HepG2 (cell line): ENCODE results near the gene TBC1D19. TPM values are rescaled to one million over a fixed set of nuclear protein-coding genes. Genes with fewer than 3 reads are reported as not detected.

Experiments
- FOSL2 ChIP-seq: sonication (generic); formaldehyde crosslinking; IDR thresholded peaks from 2 replicates; pipeline ENCODE4 v1.4.0; 2020; ENCODE audit warnings: missing genetic modification reagents
- GPN1 ChIP-seq: sonication (generic); formaldehyde crosslinking; IDR thresholded peaks from 2 replicates; pipeline ENCODE4 v1.5.1; 2020; ENCODE audit warnings: missing genetic modification reagents, borderline replicate concordance
- HMG20A ChIP-seq: IDR thresholded peaks from 2 replicates; pipeline ENCODE4 v1.6.1; 2016; ENCODE audit warnings: borderline replicate concordance
- HOXA7 ChIP-seq: sonication (generic); formaldehyde crosslinking; IDR thresholded peaks from 2 replicates; pipeline ENCODE4 v1.8.1; 2022; ENCODE audit warnings: mild to moderate bottlenecking, missing genetic modification reagents, moderate library complexity
- KLF16 ChIP-seq, 2 experiments: sonication (generic) in 1 of 2; formaldehyde crosslinking in 1 of 2; IDR thresholded peaks; 2 replicates each; pipeline versions ENCODE4 v1.6.1 to v1.8.0; 2016 to 2023; ENCODE audit warnings: missing genetic modification reagents in 2 of 2, missing compliant biosample characterization in 1 of 2
- MLXIP ChIP-seq: sonication (generic); formaldehyde crosslinking; IDR thresholded peaks from 2 replicates; pipeline ENCODE4 v1.9.0; 2021; ENCODE audit warnings: missing genetic modification reagents, borderline replicate concordance
- MYC ChIP-seq: sonication (generic); formaldehyde crosslinking; IDR thresholded peaks from 2 replicates; pipeline ENCODE4 v1.9.0; 2021; ENCODE audit warnings: missing genetic modification reagents, borderline replicate concordance
- NFE2L1 ChIP-seq: sonication (generic); formaldehyde crosslinking; IDR thresholded peaks from 2 replicates; pipeline ENCODE4 v1.4.0; 2020; ENCODE audit warnings: missing genetic modification reagents, mild to moderate bottlenecking, borderline replicate concordance
- PRDM15 ChIP-seq: sonication (generic); formaldehyde crosslinking; IDR thresholded peaks from 2 replicates; pipeline ENCODE4 v1.4.0; 2020; ENCODE audit warnings: missing genetic modification reagents
- SP2 ChIP-seq: sonication (generic); formaldehyde crosslinking; IDR thresholded peaks from 2 replicates; pipeline ENCODE4 v1.5.1; 2020; ENCODE audit warnings: mild to moderate bottlenecking, missing genetic modification reagents
- ZBTB49 ChIP-seq: sonication (generic); formaldehyde crosslinking; IDR thresholded peaks from 2 replicates; pipeline ENCODE4 v1.4.0; 2020; ENCODE audit warnings: missing genetic modification reagents, borderline replicate concordance
- ZEB1 ChIP-seq: IDR thresholded peaks from 2 replicates; pipeline ENCODE4 v1.6.1; 2012; ENCODE audit warnings: mild to moderate bottlenecking, low read depth, inconsistent platforms; ENCODE audit not compliant: insufficient replicate concordance
- ZNF12 ChIP-seq: sonication (generic); formaldehyde crosslinking; IDR thresholded peaks from 2 replicates; pipeline ENCODE4 v1.5.0; 2020; ENCODE audit warnings: missing genetic modification reagents
- ZNF138 ChIP-seq: sonication (generic); formaldehyde crosslinking; IDR thresholded peaks from 2 replicates; pipeline ENCODE4 v1.5.0; 2020; ENCODE audit warnings: mild to moderate bottlenecking, low read depth, missing genetic modification reagents
- ZNF33A ChIP-seq: sonication (generic); formaldehyde crosslinking; IDR thresholded peaks from 2 replicates; pipeline ENCODE4 v1.5.1; 2020; ENCODE audit warnings: missing genetic modification reagents, mild to moderate bottlenecking, moderate library complexity, borderline replicate concordance
- ZNF550 ChIP-seq: sonication (generic); formaldehyde crosslinking; IDR thresholded peaks from 2 replicates; pipeline ENCODE4 v1.4.0; 2020; ENCODE audit warnings: mild to moderate bottlenecking, missing genetic modification reagents, borderline replicate concordance
- ZNF597 ChIP-seq: sonication (generic); formaldehyde crosslinking; IDR thresholded peaks from 2 replicates; pipeline ENCODE4 v1.5.0; 2020; ENCODE audit warnings: missing genetic modification reagents
- ZNF773 ChIP-seq: sonication (generic); formaldehyde crosslinking; IDR thresholded peaks from 2 replicates; pipeline ENCODE4 v1.4.0; 2020; ENCODE audit warnings: missing genetic modification reagents, borderline replicate concordance
- polyA plus RNA-seq, 8 experiments: library from polyadenylated mRNA; depleted of rRNA in 3 of 8; stranded (reverse) in 7 of 8; unstranded in 1 of 8; fragments of >200 nt; fragmentation: Illumina TruSeq in 4 of 8; extraction: Trizol in 4 of 8; gene quantifications; 2 replicates each; pipeline versions ENCODE4 v1.2.1 to v1.2.3, GENCODE V29; 2011 to 2016; ENCODE audit warnings: low read depth in 4 of 8, missing spikeins in 1 of 8, mixed read lengths in 1 of 8; ENCODE audit not compliant: insufficient read depth in 1 of 8
- total RNA-seq, 5 experiments: library from RNA; depleted of rRNA; stranded (reverse); fragments of >200 nt; fragmentation: Illumina TruSeq; extraction: Trizol; gene quantifications; 2 replicates each; pipeline ENCODE4 v1.2.3, GENCODE V29; 2016; ENCODE audit warnings: low read depth in 1 of 5

TBC1D19 gene
- total and polyA plus RNA-seq, 2 of the 13 experiments (the other 11 are each of a cell fraction or from before 2014, with no cell fraction given) = 1.6 to 3.5 TPM

- TF ChIP-seq ZEB1 (no peak), ZNF12 (CRISPR knock-in tag) (peak; percentile 64; the same call in 1 of the 2 replicates), ZNF550 (CRISPR knock-in tag) (no peak), ZNF138 (CRISPR knock-in tag) (no peak), SP2 (no peak; the same call in 1 of the 2 replicates), FOSL2 (CRISPR knock-in tag) (peak; percentile 67), PRDM15 (CRISPR knock-in tag) (no peak), MLXIP (CRISPR knock-in tag) (no peak), ZNF597 (no peak), GPN1 (no peak), MYC (peak; percentile 56; the same call in 1 of the 2 replicates), ZNF773 (CRISPR knock-in tag) (peak; percentile 41; the same call in 1 of the 2 replicates), HOXA7 (CRISPR knock-in tag) (no peak), ZNF33A (CRISPR knock-in tag) (no peak), HMG20A (CRISPR knock-in tag) (0 out of 2 replicates have a peak, but pooled peaks have one; percentile 47), ZBTB49 (CRISPR knock-in tag) (no peak), KLF16 (CRISPR knock-in tag; IDR thresholded peaks at IDR 0.05) (peak in 1 of 2 experiments; percentile 93; a peak in 2 of 4 replicates), NFE2L1 (CRISPR knock-in tag) (peak; percentile 64; the same call in 1 of the 2 replicates)
These were observed at the start of gene TBC1D19 (continued) for GRCh38 chr4:26583865-26584652.
